OCI-LY3 (cell line): ENCODE measurements around the gene PPP1R14B.
A peak's percentile ranks its signal among the peaks of the same experiment; 100 is the strongest.

Experiments used
- H2AFZ ChIP-seq: fragments of 200-600, 300-600 bp; shearing (Covaris generic); 2 replicates; pipeline ENCODE4 v1.6.0; 2014; ENCODE audit warnings: antibody characterized with exemption, low read depth, low read length
- H3K27ac ChIP-seq: fragments of 200-600, 300-600 bp; sonication (generic); 2 replicates; pipeline ENCODE4 v1.5.1; 2014; ENCODE audit warnings: mild to moderate bottlenecking, low read length, moderate library complexity, mixed read lengths
- H3K27me3 ChIP-seq: fragments of 200-600, 300-600 bp; sonication (generic); 2 replicates; pipeline ENCODE4 v1.6.1; 2014; ENCODE audit warnings: low read depth, low read length, mixed read lengths
- H3K36me3 ChIP-seq: fragments of 200-600, 300-600 bp; sonication (generic); replicated peaks from 2 replicates; pipeline ENCODE3; 2014; ENCODE audit warnings: low read depth, low read length, mixed read lengths
- H3K4me1 ChIP-seq: fragments of 300-600, 200-600 bp; sonication (generic); 2 replicates; pipeline ENCODE4 v1.6.1; 2014; ENCODE audit warnings: low read length, mixed read lengths
- H3K4me2 ChIP-seq: fragments of 200-600, 300-600 bp; sonication (generic); 2 replicates; pipeline ENCODE4 v1.6.1; 2014; ENCODE audit warnings: low read length, mixed read lengths
- H3K4me3 ChIP-seq: fragments of 300-600, 200-600 bp; sonication (generic); 2 replicates; pipeline ENCODE4 v1.5.1; 2014; ENCODE audit warnings: antibody characterized with exemption, mild to moderate bottlenecking, low read length, moderate library complexity
- H3K79me2 ChIP-seq: fragments of 300-600, 200-600 bp; shearing (Covaris generic); 2 replicates; pipeline ENCODE4 v1.6.1; 2014; ENCODE audit warnings: mild to moderate bottlenecking, low read length, mixed read lengths
- H3K9ac ChIP-seq: fragments of 300-600, 200-600 bp; shearing (Covaris generic); 2 replicates; pipeline ENCODE4 v1.6.0; 2014; ENCODE audit warnings: mild to moderate bottlenecking, low read length, moderate library complexity
- H3K9me3 ChIP-seq: fragments of 200-600, 300-600 bp; shearing (Covaris generic); 2 replicates; pipeline ENCODE4 v1.6.1; 2014; ENCODE audit warnings: low read length, mixed read lengths; ENCODE audit not compliant: insufficient read depth
- H4K20me1 ChIP-seq: fragments of 200-600, 300-600 bp; sonication (generic); 2 replicates; pipeline ENCODE4 v1.6.1; 2016; ENCODE audit warnings: low read length, mixed read lengths; ENCODE audit not compliant: insufficient read depth
- EZH2phosphoT487 ChIP-seq: fragments of 200-600 bp; shearing (Covaris generic); IDR thresholded peaks from 2 replicates; pipeline ENCODE4 v1.6.1; 2018; ENCODE audit warnings: antibody characterized with exemption, mixed run types, low read depth
- TF ChIP-seq, protein P1 (sequence below): fragments of 200-600, 300-600 bp; sonication (generic); IDR thresholded peaks from 2 replicates; pipeline ENCODE4 v1.5.1; 2014; ENCODE audit warnings: antibody characterized with exemption, low read length, low read depth

The PPP1R14B gene

DNA sequence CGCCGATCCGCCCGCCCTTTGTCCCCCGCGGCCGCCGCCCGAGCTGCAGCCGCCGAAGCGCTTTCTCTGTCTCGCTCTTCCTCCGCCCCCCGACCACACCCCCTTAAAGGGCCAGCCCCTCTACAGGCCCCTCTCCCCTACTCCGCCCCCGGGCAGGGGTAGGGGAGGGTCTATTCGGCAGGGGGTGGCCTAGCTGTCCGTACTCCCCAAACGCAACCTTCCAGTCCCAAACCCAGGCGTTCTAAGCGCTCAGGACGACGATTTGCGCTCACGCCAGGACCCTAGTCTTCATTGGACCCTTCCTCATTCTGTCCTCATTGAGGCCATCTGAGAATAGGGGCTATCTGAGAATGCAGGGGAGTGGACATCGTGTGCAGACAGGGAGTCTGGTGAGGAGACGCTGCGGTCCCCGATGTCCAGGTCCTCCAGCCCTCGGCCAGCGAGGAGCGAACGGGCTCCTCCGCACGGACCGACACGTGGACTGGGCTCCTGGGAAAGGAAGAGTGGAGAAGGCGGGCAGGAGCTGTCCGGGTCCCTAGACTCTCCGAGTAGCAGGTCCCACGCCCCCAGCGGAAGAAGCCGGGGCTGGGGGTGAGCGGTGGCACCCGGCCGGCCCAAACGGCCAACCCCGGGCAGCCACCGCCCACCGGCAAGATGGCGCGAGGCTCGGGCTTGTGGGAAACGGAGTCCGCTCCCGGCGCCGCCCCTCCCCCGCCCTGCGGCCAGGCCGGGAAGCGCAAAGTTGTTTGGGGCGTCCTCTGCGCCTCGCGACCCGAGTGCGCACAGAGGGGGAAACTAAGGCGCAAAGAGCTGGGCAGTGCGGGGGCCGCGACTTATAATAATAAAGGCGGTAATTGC, at the start of gene PPP1R14B:
TSS of gene PPP1R14B (minus strand) at position 73 of the 858 bp plus-strand sequence. CDS start 270 bp downstream, outside the sequence.
- Histone ChIP-seq H4K20me1 (0 out of 2 replicates have a peak, but pooled peaks cover 3% of the 10 kb centered on the region), H3K27me3 (no peaks in the 10 kb centered on the region)

DNA sequence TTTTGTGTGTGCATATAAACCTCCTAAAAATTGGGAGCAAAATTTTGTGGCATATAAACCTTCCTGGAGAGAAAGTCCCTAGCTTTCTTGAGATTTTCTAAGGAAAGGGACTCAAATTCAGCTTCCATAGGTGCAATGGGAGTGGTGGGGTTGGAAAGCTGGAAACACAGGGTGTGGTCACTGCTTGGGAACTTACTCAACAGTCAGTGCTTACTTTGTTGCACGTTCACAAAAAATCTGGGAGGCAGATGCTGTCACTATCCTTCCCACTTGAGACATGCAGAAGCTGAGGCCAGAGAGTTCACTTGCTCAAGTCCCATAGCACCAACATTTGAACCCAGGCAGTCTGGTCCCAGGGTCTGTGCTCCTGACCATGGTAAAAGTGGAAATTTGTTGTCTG, 49.5 kb upstream of the PPP1R14B start:
- peaks cover 16% of the 10 kb centered on the region; the same call in 1 of the 2 replicates for H3K27me3 ChIP-seq
- H3K9me3 ChIP-seq, result no peaks in the 10 kb centered on the region
- H4K20me1 ChIP-seq, result no peaks in the 10 kb centered on the region
- no peaks in the 10 kb centered on the region for H3K36me3 ChIP-seq
- no peaks in the 10 kb centered on the region for H3K79me2 ChIP-seq
- TF ChIP-seq, protein P1, sequence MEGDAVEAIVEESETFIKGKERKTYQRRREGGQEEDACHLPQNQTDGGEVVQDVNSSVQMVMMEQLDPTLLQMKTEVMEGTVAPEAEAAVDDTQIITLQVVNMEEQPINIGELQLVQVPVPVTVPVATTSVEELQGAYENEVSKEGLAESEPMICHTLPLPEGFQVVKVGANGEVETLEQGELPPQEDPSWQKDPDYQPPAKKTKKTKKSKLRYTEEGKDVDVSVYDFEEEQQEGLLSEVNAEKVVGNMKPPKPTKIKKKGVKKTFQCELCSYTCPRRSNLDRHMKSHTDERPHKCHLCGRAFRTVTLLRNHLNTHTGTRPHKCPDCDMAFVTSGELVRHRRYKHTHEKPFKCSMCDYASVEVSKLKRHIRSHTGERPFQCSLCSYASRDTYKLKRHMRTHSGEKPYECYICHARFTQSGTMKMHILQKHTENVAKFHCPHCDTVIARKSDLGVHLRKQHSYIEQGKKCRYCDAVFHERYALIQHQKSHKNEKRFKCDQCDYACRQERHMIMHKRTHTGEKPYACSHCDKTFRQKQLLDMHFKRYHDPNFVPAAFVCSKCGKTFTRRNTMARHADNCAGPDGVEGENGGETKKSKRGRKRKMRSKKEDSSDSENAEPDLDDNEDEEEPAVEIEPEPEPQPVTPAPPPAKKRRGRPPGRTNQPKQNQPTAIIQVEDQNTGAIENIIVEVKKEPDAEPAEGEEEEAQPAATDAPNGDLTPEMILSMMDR, result no peak
- TF ChIP-seq EZH2phosphoT487, result no peak
- no peak overlapping the region for H3K4me2 ChIP-seq
- H3K4me3 ChIP-seq, result no peak overlapping the region
- H3K27ac ChIP-seq, result no peak overlapping the region
- no peak overlapping the region for H3K9ac ChIP-seq
- no peaks in the 10 kb centered on the region for H3K4me1 ChIP-seq
- H2AFZ ChIP-seq, result no peak overlapping the region

More for the DNA sequence above, at the start of gene PPP1R14B:
- Histone ChIP-seq H3K27ac (peak within 1 kb of the TSS; percentile 78), H3K79me2 (peaks cover 55% of the 10 kb centered on the region), H3K4me3 (peak within 1 kb of the TSS; percentile 97), H3K9ac (peak within 1 kb of the TSS; percentile 100), H3K4me2 (peak within 1 kb of the TSS; percentile 98), H3K36me3 (peaks cover 19% of the 10 kb centered on the region), H3K9me3 (no peaks in the 10 kb centered on the region), H3K4me1 (peaks cover 39% of the 10 kb centered on the region), H2AFZ (peak within 1 kb of the TSS; percentile 66)
- no peak for TF ChIP-seq EZH2phosphoT487
- TF ChIP-seq, protein P1, result no peak

GRCh38 chr11:64295760-64296159, 49.0 kb upstream of the PPP1R14B start:
- Histone ChIP-seq H3K27me3 (peaks cover 16% of the 10 kb centered on the region; the same call in 1 of the 2 replicates), H3K4me2 (no peak overlapping the region), H3K4me1 (no peaks in the 10 kb centered on the region), H4K20me1 (no peaks in the 10 kb centered on the region), H3K4me3 (no peak overlapping the region), H2AFZ (no peak overlapping the region), H3K9ac (no peak overlapping the region), H3K36me3 (no peaks in the 10 kb centered on the region), H3K9me3 (no peaks in the 10 kb centered on the region), H3K27ac (no peak overlapping the region), H3K79me2 (no peaks in the 10 kb centered on the region)
- no peak for TF ChIP-seq EZH2phosphoT487

GRCh38 chr11:64294774-64295173, 48.0 kb upstream of the PPP1R14B start:
- H3K27ac ChIP-seq, result no peak overlapping the region
- peaks cover 16% of the 10 kb centered on the region; the same call in 1 of the 2 replicates for H3K27me3 ChIP-seq
- no peak overlapping the region for H3K4me2 ChIP-seq
- H3K9me3 ChIP-seq, result no peaks in the 10 kb centered on the region
- no peak overlapping the region for H3K4me3 ChIP-seq
- H3K4me1 ChIP-seq, result no peaks in the 10 kb centered on the region
- no peaks in the 10 kb centered on the region for H4K20me1 ChIP-seq
- no peaks in the 10 kb centered on the region for H3K79me2 ChIP-seq
- no peak overlapping the region for H2AFZ ChIP-seq
- H3K9ac ChIP-seq, result no peak overlapping the region
- TF ChIP-seq EZH2phosphoT487, result no peak
- TF ChIP-seq, protein P1, result no peak
- H3K36me3 ChIP-seq, result no peaks in the 10 kb centered on the region
